PC-3 (cell line): ENCODE data around the gene DDX10. TPM values are rescaled to one million over a fixed set of nuclear protein-coding genes. Genes with fewer than 3 reads are reported as not detected.
A peak's percentile ranks its signal among the peaks of the same experiment; 100 is the strongest.

Experiments
- ATAC-seq: fragments of 200-7000 bp; cut with Tn5 transposase; 2 replicates; pipeline ENCODE4 v1.9.1; 2020; ENCODE audit warnings: mild to moderate bottlenecking, moderate library complexity
- BruUV-seq: library from RNA; stranded (reverse); fragments of 400-500 nt; replicated peaks from 2 replicates; lab custom pipeline; 2021; lab: Mats Ljungman, UMichigan
- CTCF ChIA-PET: fragments of 300-600 bp; sonication (Branson Sonifier 250); formaldehyde crosslinking; loops from one replicate; lab custom pipeline; 2022; ENCODE audit warnings: antibody characterized with exemption; lab: Charles Lee
- POLR2A ChIA-PET: fragments of 300-600 bp; sonication (Branson Sonifier 250); formaldehyde crosslinking; loops from one replicate; lab custom pipeline; 2022; ENCODE audit warnings: antibody characterized with exemption; ENCODE audit not compliant: unreplicated experiment; lab: Charles Lee
- DNase-seq: peaks from one replicate; pipeline ENCODE4 v3.0.0-alpha.2; 2015
- H2AFZ ChIP-seq: fragments of 300-600 bp; sonication (generic); 2 replicates; pipeline ENCODE4 v1.6.0; 2016; ENCODE audit warnings: antibody characterized with exemption, low read length
- H3F3A ChIP-seq: fragments of 300-600 bp; sonication (generic); one replicate; pipeline ENCODE4 v1.6.0; 2017; ENCODE audit warnings: antibody characterized with exemption, low read length, control low read depth, mild to moderate bottlenecking; ENCODE audit not compliant: unreplicated experiment
- H3K27ac ChIP-seq: fragments of 300-600 bp; sonication (generic); 2 replicates; pipeline ENCODE4 v1.5.1; 2016; ENCODE audit warnings: mild to moderate bottlenecking, low read length
- H3K27me3 ChIP-seq: fragments of 300-600 bp; sonication (generic); 2 replicates; pipeline ENCODE4 v1.6.1; 2016; ENCODE audit warnings: low read length, mixed read lengths
- H3K36me3 ChIP-seq: fragments of 300-600 bp; sonication (generic); 2 replicates; pipeline ENCODE4 v1.6.1; 2016; ENCODE audit warnings: low read depth, mixed run types, low read length, mixed read lengths
- H3K4me1 ChIP-seq: fragments of 300-600 bp; sonication (generic); 2 replicates; pipeline ENCODE4 v1.5.1; 2016; ENCODE audit warnings: low read length; ENCODE audit not compliant: insufficient read depth
- H3K4me2 ChIP-seq: fragments of 300-600 bp; sonication (generic); 2 replicates; pipeline ENCODE4 v1.6.0; 2016; ENCODE audit warnings: low read length
- H3K4me3 ChIP-seq: fragments of 300-600 bp; sonication (generic); 2 replicates; pipeline ENCODE4 v1.5.1; 2016; ENCODE audit warnings: mild to moderate bottlenecking, low read length, mixed read lengths
- H3K79me2 ChIP-seq: fragments of 300-600 bp; sonication (generic); 2 replicates; pipeline ENCODE4 v1.6.1; 2017; ENCODE audit warnings: low read length, mixed read lengths
- H3K9ac ChIP-seq: fragments of 300-600 bp; sonication (generic); 2 replicates; pipeline ENCODE4 v1.6.0; 2016; ENCODE audit warnings: mild to moderate bottlenecking, low read length
- H3K9me2 ChIP-seq: fragments of 300-600 bp; sonication (generic); replicated peaks from 2 replicates; pipeline ENCODE4 v1.6.1; 2016; ENCODE audit warnings: mixed run types, low read length, mixed read lengths
- H3K9me3 ChIP-seq: fragments of 300-600 bp; sonication (generic); 2 replicates; pipeline ENCODE4 v1.6.1; 2016; ENCODE audit warnings: low read length, mixed read lengths
- H4K20me1 ChIP-seq: fragments of 300-600 bp; sonication (generic); 2 replicates; pipeline ENCODE4 v1.6.1; 2016; ENCODE audit warnings: low read length, mixed read lengths
- CTCF ChIP-seq: fragments of 300-600 bp; sonication (generic); conservative IDR thresholded peaks from 2 replicates; pipeline ENCODE4 v1.5.1; 2017; ENCODE audit warnings: antibody characterized with exemption, low read depth, mild to moderate bottlenecking, low read length
- EZH2 ChIP-seq: fragments of 300-600 bp; sonication (generic); IDR thresholded peaks from one replicate; pipeline ENCODE4 v1.6.1; 2017; ENCODE audit warnings: antibody characterized with exemption, mild to moderate bottlenecking, low read length; ENCODE audit not compliant: unreplicated experiment
- EZH2phosphoT487 ChIP-seq: fragments of 300-600 bp; sonication (generic); IDR thresholded peaks from 2 replicates; pipeline ENCODE4 v1.6.1; 2018; ENCODE audit warnings: mild to moderate bottlenecking, antibody characterized with exemption, low read length, borderline replicate concordance
- intact Hi-C: fragments of 100-400 bp; cut with micrococcal nuclease; formaldehyde crosslinking; loops from 2 replicates; pipeline ENCODE4 v1.9.0; 2023
- total RNA-seq: library from RNA; depleted of rRNA; stranded (reverse); fragments of >200 nt; gene quantifications from 2 replicates; pipeline ENCODE4 v1.2.3, GENCODE V29; 2014

Gene DDX10
- total RNA-seq, 1 experiment from 2014 or later: 55.2 TPM

- DNase-seq (no peak), ATAC-seq (no peak)
- no peak overlapping the region for H3K4me3 ChIP-seq
- H3K27ac ChIP-seq: no peak overlapping the region
- H3K36me3 ChIP-seq: no peaks in the 10 kb centered on the region
- CTCF ChIA-PET: no interaction called here
- no peak overlapping the region for H3K9ac ChIP-seq
- no peaks in the 10 kb centered on the region for H3K27me3 ChIP-seq
- TF ChIP-seq EZH2phosphoT487: no peak
- TF ChIP-seq EZH2: no peak
- no peak for TF ChIP-seq CTCF
- no peak overlapping the region for H2AFZ ChIP-seq
- no peaks in the 10 kb centered on the region for H4K20me1 ChIP-seq
- H3K4me2 ChIP-seq: no peak overlapping the region
- H3F3A ChIP-seq: no peaks in the 10 kb centered on the region
- BruUV-seq: no TSS peak
- no peaks in the 10 kb centered on the region for H3K9me3 ChIP-seq
- intact Hi-C loops: loop anchor here (5.0 to 10.0 kb wide), 2 partner anchors 76 to 273 kb away; no protein-coding TSS in a partner anchor
- no peaks in the 10 kb centered on the region for H3K9me2 ChIP-seq
- no peaks in the 10 kb centered on the region for H3K79me2 ChIP-seq
- H3K4me1 ChIP-seq: peaks cover 22% of the 10 kb centered on the region
- POLR2A ChIA-PET: no interaction called here
Observed at GRCh38 chr11:108970221-108970991, 305.5 kb downstream of the DDX10 start.

- Histone ChIP-seq H3K9me3 (no peaks in the 10 kb centered on the region), H3F3A (no peaks in the 10 kb centered on the region), H4K20me1 (no peaks in the 10 kb centered on the region), H3K36me3 (no peaks in the 10 kb centered on the region), H3K4me3 (no peak overlapping the region), H3K4me2 (peak overlapping the region; percentile 51), H3K9me2 (no peaks in the 10 kb centered on the region), H3K9ac (peak overlapping the region; percentile 18; the same call in 1 of the 2 replicates), H2AFZ (peak overlapping the region; percentile 53), H3K27me3 (no peaks in the 10 kb centered on the region), H3K79me2 (no peaks in the 10 kb centered on the region), H3K27ac (peak overlapping the region; percentile 61), H3K4me1 (peaks cover 22% of the 10 kb centered on the region)
- BruUV-seq: TSS peak; percentile 92
- DNase-seq (peak; percentile 96), ATAC-seq (peak; percentile 91)
- intact Hi-C loops: loop anchor here (1.0 to 10.0 kb wide), 3 partner anchors 44 to 276 kb away; no protein-coding TSS in a partner anchor
- ChIA-PET CTCF (no interaction called here), POLR2A (no interaction called here)
- TF ChIP-seq EZH2 (no peak), CTCF (no peak), EZH2phosphoT487 (no peak)
Observed at GRCh38 chr11:108973402-108974162, 308.7 kb downstream of the DDX10 start.
